DOHH2 (cell line): ENCODE data around the gene IFT25.

ENCODE experiments used
- H3F3A ChIP-seq: fragments of 200-600 bp; sonication (generic), shearing (Covaris generic); 2 replicates; pipeline ENCODE4 v1.6.0; 2016; ENCODE audit warnings: antibody characterized with exemption, mild to moderate bottlenecking; ENCODE audit not compliant: control insufficient read depth, insufficient read depth
- H3K27ac ChIP-seq: fragments of 200-600 bp; sonication (generic); 2 replicates; pipeline ENCODE4 v1.5.1; 2014; ENCODE audit warnings: low read depth, mild to moderate bottlenecking, low read length, moderate library complexity
- H3K27me3 ChIP-seq: fragments of 200-600 bp; sonication (generic); 2 replicates; pipeline ENCODE4 v1.6.1; 2014; ENCODE audit warnings: mild to moderate bottlenecking, low read length, mixed read lengths; ENCODE audit not compliant: control insufficient read depth
- H3K36me3 ChIP-seq: fragments of 200-600 bp; sonication (generic); 2 replicates; pipeline ENCODE4 v1.6.1; 2014; ENCODE audit warnings: mild to moderate bottlenecking, low read length, moderate library complexity, mixed read lengths; ENCODE audit not compliant: control insufficient read depth
- H3K4me1 ChIP-seq: fragments of 200-600 bp; sonication (generic); 2 replicates; pipeline ENCODE4 v1.6.1; 2014; ENCODE audit warnings: mild to moderate bottlenecking, low read length, mixed read lengths; ENCODE audit not compliant: control insufficient read depth
- H3K4me2 ChIP-seq: fragments of 200-600 bp; sonication (generic); 2 replicates; pipeline ENCODE4 v1.6.0; 2014; ENCODE audit warnings: mild to moderate bottlenecking, low read length, moderate library complexity
- H3K4me3 ChIP-seq: fragments of 200-600 bp; sonication (generic); 2 replicates; pipeline ENCODE4 v1.5.1; 2014; ENCODE audit warnings: mild to moderate bottlenecking, low read length, mixed read lengths
- H3K79me2 ChIP-seq: fragments of 200-600 bp; sonication (generic); 2 replicates; pipeline ENCODE4 v1.6.1; 2014; ENCODE audit warnings: mild to moderate bottlenecking, low read length, mixed read lengths; ENCODE audit not compliant: control insufficient read depth
- H3K9me2 ChIP-seq: fragments of 200-600 bp; sonication (generic); replicated peaks from 2 replicates; pipeline ENCODE4 v1.6.1; 2014; ENCODE audit warnings: mild to moderate bottlenecking, low read length, mixed read lengths; ENCODE audit not compliant: control insufficient read depth
- H3K9me3 ChIP-seq: fragments of 200-600 bp; sonication (generic); 2 replicates; pipeline ENCODE4 v1.6.1; 2014; ENCODE audit warnings: antibody characterized with exemption, low read length, mixed read lengths; ENCODE audit not compliant: control insufficient read depth, insufficient read depth
- H4K20me1 ChIP-seq: fragments of 200-600 bp; sonication (generic); 2 replicates; pipeline ENCODE4 v1.6.0; 2014; ENCODE audit warnings: low read depth, mild to moderate bottlenecking, antibody characterized with exemption, low read length, moderate library complexity; ENCODE audit not compliant: control insufficient read depth, insufficient read depth
- CTCF ChIP-seq: fragments of 200-600 bp; sonication (generic); IDR thresholded peaks from one replicate; pipeline ENCODE4 v1.5.1; 2014; ENCODE audit warnings: antibody characterized with exemption, mild to moderate bottlenecking, low read depth, low read length; ENCODE audit not compliant: poor library complexity, severe bottlenecking
- EZH2phosphoT487 ChIP-seq: fragments of 200-600 bp; sonication (generic); IDR thresholded peaks from 2 replicates; pipeline ENCODE4 v1.6.1; 2017; ENCODE audit warnings: borderline replicate concordance, mild to moderate bottlenecking, antibody characterized with exemption, low read length, moderate library complexity, mixed read lengths

IFT25 gene

GRCh38 chr1:53963460-53963859 lies 18.0 kb upstream of the IFT25 start:
- H3K79me2 ChIP-seq, result no peaks in the 10 kb centered on the region
- no peak for TF ChIP-seq CTCF
- TF ChIP-seq EZH2phosphoT487, result no peak
- H3K9me2 ChIP-seq, result no peaks in the 10 kb centered on the region
- H3K27me3 ChIP-seq, result no peaks in the 10 kb centered on the region
- no peak overlapping the region for H3K4me3 ChIP-seq
- no peaks in the 10 kb centered on the region for H4K20me1 ChIP-seq
- peaks cover 71% of the 10 kb centered on the region for H3K36me3 ChIP-seq
- H3K4me2 ChIP-seq, result no peak overlapping the region
- no peaks in the 10 kb centered on the region for H3F3A ChIP-seq
- no peak overlapping the region for H3K27ac ChIP-seq
- H3K9me3 ChIP-seq, result no peaks in the 10 kb centered on the region
- no peaks in the 10 kb centered on the region for H3K4me1 ChIP-seq

- Histone ChIP-seq H4K20me1 (no peaks in the 10 kb centered on the region), H3K27me3 (no peaks in the 10 kb centered on the region), H3K79me2 (no peaks in the 10 kb centered on the region), H3F3A (no peaks in the 10 kb centered on the region), H3K4me2 (no peak overlapping the region), H3K4me3 (no peak overlapping the region), H3K9me3 (no peaks in the 10 kb centered on the region), H3K9me2 (no peaks in the 10 kb centered on the region), H3K36me3 (peaks cover 65% of the 10 kb centered on the region), H3K4me1 (no peaks in the 10 kb centered on the region), H3K27ac (no peak overlapping the region)
- no peak for TF ChIP-seq EZH2phosphoT487
- TF ChIP-seq CTCF, result no peak
Observed at GRCh38 chr1:53962395-53962794, 16.9 kb upstream of the IFT25 start.

GRCh38 chr1:53959664-53960250 lies 14.3 kb upstream of the IFT25 start:
- Histone ChIP-seq H3F3A (no peaks in the 10 kb centered on the region), H3K79me2 (no peaks in the 10 kb centered on the region), H3K36me3 (peaks cover 65% of the 10 kb centered on the region), H3K9me2 (no peaks in the 10 kb centered on the region), H3K27ac (no peak overlapping the region), H3K4me2 (no peak overlapping the region), H3K9me3 (no peaks in the 10 kb centered on the region), H3K27me3 (no peaks in the 10 kb centered on the region), H4K20me1 (no peaks in the 10 kb centered on the region), H3K4me3 (no peak overlapping the region), H3K4me1 (no peaks in the 10 kb centered on the region)
- TF ChIP-seq CTCF (peak; percentile 67), EZH2phosphoT487 (no peak)
